Hematopoietic multipotent progenitor cell (in vitro differentiated cells): Measurements from ENCODE around the gene PSD4. TPM values are rescaled to one million over a fixed set of nuclear protein-coding genes. Genes with fewer than 3 reads are reported as not detected.

Source experiments
- DNase-seq, 3 donors: peaks; one replicate each; pipeline ENCODE4 v3.0.0-alpha.2; 2011 to 2015; ENCODE audit warnings: low read depth in 2 of 3, low spot score in 2 of 3
- total RNA-seq: library from RNA; depleted of rRNA; stranded (reverse); fragments of >200 nt; gene quantifications from one replicate; pipeline ENCODE4 v1.2.3, GENCODE V29; 2012

The PSD4 gene
- total RNA-seq, 1 donor, result 68.7 TPM

DNA sequence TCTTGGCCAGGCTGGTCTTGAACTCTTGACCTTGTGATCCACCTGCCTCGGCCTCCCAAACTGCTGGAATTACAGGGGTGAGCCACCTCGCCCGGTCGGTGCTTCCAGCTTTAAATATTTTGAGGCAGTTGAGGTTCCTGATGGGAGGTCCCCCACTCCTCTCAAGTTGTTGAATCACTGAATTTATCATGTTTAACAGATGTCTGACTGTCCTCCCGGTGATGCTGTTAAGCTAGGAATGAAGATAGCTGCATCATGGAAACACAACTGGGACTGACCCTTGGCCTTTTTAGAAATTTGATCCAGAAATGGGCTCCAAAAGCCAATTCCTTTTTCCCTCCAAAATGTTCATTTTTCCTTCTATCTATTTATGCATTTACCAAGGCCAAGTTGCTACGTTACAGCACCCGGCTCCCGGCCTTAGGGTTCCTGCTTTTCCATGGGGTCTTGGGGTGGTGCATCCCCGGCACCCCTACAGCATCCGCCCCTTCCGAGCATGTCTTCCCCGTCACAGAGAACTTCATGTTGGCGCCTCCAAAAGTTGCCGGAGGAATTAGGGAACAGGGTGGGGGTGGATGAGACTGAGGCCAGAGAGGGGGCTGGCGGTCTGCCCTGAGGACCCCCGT, 61.1 kb downstream of the PSD4 start:
- no peak for DNase-seq

DNA sequence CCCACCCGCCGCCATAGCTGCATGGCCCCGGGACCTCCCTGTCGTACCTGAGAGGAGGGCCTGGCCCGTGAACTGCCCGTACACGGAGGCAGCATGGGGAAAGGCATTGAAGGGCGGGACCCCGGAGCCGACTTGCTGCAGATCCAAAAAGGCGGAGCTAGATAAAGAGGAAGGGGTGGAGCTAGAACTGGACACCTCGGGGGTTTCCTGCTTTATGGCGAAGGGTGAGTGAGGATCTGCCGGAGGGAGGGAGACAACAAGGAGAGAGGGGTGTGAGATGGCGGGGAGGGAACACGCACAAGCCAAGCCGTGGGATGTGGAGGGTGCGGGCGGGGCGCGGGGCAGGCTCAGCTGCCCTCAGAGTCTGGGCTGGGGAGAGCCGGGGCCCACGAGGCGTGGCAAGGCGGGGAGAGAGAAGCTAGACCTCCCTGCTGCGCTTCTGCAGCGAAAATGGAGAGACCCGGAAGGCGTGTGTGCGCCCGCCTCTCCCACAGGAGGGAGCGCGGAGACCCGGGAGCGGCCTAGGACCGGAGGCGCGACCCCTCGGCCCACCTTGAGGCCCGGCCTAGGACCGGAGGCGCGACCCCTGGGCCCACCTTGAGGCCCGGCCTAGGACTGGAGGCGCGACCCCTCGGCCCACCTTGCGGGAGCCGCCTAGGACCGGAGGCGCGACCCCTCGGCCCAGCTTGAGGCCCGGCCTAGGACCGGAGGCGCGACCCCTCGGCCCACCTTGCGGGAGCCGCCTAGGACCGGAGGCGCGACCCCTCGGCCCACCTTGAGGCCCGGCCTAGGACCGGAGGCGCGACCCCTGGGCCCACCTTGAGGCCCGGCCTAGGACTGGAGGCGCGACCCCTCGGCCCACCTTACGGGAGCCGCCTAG, 61.8 kb downstream of the PSD4 start:
- DNase-seq, result peak in 2 of 3 donors; percentile 21 to 60

DNA sequence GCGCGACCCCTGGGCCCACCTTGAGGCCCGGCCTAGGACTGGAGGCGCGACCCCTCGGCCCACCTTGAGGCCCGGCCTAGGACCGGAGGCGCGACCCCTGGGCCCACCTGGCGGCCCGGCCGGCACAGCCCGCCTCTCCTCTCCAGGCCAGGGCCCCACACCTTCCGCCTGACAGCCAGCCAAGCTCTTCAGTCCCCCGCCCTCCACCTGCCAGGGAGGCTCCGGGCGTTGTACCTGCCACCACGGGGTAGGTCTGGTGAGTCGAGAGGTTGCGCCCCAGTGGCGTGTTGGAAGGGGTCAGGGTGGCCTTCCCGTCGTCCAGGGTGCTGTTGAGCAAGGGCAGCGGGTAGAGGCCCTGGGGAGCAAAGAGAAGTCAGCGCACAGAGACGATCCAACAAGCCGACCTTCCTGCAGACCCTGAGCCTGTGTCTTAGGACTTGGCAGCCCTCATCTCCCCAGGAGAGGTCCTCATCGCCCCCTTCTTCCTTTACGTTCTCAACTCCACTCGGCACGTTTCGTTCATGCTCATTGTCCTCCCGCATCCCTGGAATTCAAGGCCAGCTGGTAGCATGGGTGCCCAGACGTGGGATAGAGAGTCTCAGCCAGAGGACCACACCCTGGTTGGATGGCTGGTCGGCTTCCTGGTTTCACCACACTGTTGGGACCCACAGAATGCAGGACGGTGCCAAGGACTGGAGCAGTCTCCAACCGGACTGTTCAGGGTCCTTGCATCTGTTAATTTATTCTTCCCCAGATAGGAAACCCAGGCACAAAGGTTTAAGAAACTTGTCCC, 62.8 kb downstream of the PSD4 start:
- DNase-seq, result no peak

DNA sequence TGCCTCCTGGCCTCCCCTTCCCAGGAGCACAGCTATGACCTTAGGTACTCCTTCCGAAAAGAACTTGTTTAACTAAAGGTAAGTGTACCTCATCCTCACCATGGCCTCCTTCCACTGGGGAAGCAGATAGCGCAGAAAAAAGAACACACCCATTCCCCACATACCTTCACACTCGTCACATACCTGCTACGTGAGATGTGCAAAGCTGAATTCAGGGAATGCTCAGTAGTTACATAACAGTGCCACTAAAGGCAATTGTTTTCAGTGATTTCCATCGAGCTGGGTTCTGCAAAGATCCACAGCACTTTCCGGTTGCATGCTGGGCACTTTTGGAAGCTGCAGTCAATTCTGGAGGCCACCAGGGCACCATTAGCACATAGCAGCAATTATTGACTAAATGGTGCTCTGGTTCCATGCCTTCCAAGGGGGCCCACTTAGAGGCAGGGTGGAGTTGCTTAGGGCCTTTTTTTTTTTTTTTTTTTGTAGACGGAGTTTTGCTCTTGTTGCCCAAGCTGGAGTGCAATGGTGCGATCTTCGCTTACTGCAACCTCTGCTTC, 63.9 kb downstream of the PSD4 start:
- no peak for DNase-seq

DNA sequence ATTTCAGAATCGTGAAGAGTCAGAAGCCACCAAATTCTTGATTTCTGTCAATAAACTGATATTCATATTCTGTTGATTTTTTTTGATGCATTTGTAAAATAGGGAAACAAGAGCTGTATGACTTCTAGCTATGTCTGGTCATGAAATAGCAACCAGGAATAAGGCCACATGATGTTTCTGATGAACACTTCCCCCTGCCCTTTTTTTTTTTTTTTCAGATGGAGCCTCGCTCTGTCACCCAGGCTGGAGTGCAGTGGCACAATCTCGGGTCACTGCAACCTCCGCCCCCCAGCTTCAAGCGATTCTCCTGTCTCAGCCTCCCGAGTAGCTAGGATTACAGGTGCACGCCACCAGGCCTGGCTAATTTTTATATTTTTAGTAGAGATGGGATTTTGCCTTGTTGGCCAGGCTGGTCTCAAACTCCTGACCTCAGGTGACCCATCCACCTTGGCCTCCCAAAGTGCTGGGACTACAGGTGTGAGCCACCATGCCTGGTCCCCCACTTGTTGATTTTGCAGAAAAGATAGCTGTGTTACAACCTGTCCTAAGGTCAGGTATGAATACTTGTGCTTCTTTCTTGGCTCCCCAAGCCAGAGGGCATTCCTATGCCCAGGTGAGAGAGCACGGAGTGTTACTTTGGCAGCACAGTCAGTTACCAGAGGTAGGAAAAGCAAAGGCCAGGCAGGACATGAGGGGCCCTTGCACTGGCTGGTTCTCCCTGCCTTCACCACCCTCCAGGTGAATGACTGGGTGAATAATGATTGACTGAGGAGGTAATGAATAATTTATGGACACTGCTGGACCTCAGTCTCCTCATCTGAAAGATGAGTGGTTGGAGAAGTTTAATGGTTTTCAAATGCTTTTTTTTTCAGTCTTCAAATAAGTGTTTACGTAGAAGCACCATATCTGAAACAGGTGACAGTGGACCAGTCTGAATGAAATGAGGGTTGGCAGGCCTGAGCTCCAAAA, 65.4 kb downstream of the PSD4 start:
- no peak for DNase-seq

DNA sequence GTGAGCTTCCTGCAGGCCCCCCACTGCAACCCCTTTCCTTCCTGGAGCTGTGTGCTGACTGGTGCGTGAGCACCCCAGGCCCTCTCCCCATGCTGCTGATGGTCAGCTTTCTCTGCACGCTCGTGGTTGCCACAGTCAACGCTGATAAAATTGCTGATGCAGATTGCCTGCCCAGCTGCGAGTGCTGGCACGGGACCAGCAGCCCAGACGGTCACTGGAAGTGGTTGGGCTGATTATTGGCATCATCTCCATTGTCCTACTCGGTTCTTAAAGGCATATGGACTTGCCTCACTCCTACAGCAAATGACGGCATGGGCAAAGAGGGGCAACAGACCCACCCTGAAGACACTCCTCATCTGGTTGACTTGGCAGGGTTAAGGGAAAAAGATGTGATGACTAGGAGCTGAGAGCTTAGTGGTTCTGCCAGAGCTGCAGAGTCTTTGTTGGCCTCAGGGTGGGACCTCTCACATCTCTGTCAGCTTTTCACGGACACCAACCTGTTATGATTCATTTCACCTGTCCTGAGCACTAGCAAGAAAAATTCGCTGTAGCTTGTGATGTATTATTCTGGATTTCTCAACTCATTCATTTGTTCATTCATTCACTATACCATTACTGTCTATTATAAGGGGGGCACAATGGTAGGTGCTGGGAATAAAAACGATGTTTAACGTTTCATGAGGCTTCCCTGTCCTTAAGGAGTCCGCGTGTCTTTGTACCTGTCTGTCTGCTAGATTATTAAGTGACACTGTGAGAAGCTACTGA, 66.6 kb downstream of the PSD4 start:
- DNase-seq, result peak in 1 of 3 donors; percentile 37

DNA sequence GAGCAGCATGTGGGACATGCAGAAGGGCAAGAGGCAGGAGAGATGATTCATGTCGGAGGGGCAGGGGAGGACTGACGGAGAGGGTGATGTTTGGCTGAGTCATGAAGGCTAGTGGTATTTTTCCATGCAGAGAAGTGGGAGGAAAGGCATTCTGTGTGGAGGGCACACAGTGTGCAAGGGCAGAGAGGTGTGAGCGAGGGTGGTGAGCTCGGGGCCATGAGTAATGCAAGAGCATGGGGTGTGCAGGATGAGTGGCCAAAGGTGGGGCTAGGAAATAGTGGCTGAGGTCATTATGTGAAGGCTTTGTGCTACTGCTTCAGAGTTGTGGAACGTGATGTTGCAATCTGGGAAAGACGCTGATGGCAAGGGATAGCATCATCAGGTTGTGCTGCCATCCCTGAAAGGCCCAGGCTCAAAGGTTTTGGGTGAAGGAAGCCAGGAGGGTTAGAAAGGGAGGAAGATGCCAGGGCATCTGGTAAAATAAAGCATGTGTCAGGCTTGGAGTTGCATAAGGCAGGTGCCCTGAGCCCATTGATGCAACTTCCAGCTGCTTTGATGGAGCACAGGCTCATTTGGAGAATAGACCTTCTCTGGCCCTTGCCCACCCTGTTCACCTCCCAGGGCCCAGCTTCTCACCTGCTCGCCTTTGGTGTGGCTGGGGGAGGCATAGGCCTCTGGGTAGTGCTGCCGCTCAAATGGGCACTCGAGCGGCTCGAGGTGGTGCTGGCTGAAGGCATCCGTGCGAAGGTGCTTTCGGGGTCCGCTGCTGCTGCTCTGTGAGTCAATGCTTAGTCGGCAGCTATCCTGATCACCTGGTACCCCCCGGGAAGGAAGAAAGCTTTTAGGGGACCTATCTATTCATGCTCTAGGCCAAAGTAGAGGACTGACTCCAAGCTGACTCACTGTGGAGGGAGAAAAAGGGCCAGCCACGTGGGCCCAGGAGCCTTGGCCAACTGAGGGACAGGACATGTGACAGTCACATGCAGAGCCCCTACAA, 67.4 kb downstream of the PSD4 start:
- DNase-seq, result peak in 1 of 3 donors; percentile 56

DNA sequence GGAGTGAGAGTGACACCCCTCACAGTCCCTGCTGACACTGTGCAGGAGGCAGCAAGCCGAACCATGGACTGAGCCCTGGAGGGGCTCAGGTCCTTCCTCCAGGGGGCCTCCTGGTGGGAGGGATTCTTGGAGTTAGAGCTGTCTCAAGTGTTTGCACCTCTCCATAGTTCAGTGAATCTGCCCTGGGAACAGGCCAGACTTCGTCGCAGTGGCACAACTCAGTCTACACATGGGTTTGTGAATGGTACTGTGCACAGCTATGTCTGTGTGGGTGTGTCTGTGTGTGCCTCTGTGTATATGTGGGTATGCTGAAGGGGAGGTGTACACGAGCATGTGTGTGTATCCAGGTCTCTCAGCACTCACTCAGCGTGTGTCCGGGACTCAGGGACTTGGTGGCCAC, 68.6 kb downstream of the PSD4 start:
- no peak for DNase-seq

DNA sequence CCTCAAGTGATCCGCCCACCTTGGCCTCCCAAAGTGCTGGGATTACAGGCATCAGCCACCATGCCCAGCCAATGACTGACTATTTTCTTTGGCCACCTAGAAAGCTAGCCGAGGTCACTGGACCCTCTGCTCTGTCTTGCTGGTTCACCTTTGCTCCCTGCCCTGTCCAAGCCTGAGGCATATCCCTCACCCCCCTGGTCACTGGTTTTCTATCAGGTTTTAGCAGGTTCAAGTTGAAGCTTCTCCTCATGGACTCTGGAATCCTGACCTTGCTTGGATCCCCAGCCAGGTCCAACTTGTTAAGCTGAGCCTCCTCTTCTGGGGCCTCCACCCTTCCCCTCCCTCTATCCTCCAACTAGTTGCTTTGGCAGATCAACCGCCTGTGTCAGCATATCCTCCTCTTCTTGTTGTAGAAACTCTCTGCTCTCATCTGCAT, 71.5 kb downstream of the PSD4 start:
- no peak for DNase-seq

DNA sequence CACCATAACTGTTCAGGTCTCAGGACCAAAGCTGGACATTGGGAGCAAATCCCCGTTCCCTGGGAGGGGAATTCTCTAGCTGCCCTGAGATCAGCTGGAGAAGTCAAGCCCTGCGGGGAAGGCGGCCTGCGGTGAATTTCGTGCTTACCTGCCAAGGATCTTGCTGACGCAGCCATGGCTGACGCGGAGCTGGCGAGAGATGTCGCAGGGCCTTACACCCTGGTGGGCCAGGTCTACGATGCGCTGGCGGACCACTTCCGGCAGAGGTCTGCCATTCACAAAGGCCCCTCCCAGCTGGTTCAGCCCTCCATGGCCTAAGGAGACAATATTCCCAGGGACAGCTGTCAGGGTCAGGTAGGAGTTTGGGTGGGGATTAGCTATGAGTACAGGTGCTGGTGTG, 72.8 kb downstream of the PSD4 start:
- DNase-seq, result no peak

DNA sequence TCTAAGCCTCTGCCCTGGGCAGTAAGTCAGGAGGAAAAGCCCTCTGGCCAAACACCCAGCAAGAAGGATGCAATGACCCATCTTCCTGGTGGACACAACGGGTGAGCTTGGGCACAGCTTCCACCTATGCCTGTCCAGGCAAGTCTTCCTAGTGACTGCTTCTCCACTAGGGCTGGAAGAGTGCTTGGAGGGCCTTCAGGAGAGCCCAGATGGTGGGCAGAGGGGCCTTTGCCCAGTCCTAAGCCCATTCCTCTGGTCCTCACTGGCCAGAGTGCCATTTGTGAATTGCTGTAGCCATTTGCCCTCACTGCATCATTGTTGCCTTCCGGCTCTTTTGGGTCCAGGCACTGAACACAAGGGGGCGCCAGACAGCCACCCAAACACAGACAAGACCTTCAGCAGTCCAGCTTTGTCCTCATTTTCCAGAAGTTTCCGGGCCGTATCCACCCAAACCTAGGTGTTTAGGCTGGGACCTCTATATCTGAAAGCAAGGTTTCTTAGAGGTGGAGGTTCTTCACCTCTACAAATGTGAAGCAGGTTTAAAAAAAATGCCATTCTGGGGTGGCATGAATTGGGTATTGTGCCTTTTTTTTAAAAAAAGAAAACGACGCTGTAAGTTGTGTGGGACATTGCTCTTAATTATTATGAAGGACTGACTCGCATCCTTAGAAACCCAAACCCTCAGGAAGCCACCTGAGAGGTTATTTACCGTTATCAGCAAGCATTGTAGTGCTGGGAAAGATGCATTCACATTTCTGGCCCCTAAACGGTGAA, 75.4 kb downstream of the PSD4 start:
- DNase-seq, result peak; percentile 70 to 81 (median 75)

DNA sequence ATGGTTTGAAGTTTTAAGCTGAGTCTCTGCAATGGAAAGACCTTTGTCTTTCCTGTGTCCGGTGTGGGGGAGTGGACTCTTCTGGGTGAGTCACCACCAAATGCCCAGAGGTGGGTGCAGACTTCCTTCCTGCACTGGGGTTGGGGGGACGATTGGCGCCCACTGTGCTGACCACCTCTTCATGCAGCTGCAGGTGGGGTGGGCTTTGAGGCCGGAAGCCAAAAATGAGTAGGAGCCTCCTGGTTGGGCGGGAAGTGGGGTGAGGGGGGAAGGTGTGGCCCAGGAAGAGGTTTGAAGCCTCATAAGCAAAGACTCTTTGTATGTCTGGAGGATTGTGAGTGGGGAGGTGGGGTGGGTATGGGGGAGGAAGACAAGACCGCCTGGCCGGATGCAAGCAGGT, 77.3 kb downstream of the PSD4 start:
- no peak for DNase-seq

DNA sequence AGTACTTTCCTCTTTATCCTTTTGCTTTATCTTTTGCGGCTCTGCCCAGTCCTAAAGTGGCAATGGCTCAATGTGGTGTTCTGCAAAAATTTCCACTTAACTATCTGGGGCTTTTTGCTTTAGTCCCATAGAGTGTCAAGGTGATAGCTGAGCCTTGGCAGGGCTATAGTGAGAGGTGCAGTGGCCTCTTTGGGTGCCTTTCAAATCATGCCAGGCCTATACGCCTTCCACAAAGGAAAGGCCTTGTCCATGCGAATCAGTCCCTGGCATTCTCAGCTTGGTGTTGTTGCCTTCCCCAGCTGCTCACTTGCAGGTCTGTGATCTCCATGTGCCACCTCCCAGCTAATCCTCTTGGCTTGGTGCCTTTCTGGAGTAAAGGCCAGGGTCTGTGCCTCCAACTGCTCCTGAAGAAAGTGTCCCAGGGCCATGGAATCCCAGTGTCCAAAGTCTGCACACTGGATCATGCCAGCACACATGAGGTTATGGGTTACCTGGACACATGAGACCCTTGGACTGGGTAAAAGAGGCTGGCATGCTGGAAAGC, 78.3 kb downstream of the PSD4 start:
- DNase-seq, result no peak

DNA sequence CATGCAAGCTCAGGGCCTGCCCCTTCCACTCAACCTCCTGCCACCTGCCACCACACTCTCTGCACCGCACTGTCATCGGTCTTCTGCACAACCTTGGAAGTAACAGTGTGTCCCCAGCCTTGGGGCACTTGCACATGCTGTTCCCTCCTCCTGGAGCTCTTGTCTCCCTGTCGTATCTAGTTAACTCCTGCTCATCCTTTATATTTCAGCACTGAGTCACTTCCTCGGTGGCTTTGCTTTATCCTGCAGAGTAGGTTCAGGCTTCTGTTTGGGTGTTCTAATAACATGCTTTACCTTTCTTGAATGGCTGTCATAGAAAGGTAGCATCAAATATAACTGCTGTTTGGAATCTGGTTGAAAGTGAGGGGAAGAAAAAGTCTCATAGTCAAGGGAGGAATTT, 79.7 kb downstream of the PSD4 start:
- DNase-seq, result no peak

DNA sequence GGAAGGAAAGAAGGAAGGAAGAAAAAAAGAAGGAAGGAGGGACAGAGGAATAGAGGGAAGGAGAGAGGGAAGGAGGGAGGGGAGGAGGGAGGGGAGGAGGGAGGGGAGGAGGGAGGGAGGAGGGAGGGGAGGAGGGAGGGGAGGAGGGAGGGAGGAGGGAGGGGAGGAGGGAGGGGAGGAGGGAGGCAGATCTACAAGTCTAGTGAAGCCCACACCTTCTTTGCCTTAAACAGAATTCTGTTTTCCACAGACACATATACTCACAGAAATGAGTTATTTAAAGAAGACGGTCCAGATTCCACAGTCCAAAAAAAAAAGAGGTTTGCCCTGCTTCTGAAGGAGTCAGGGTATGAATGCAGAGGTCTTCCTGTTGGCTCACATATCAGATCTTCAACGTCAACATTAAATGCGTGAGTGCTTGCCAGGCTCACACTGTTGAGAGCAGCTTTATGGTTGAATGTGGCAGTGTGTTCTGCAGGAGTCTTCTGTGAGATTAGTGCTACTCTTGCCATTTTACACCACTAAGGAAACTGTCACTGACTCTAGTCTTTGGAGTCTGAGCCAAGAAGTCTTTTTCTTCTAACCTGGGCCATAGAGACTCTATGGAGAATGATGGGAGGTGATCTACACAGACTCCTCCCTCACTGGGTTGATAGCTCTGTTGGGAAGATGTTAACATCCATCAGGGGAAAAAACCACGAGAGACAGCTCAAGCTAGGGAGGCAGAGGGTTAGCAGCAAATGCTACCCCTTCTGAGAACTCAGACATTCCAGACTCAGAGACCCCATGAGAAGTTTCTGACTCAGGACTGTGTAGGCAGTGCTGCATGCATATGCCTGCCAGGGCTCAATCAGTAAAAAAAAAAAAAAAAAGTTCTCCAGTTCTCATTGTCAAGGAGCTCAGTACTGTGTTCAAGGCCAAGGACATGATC, 81.6 kb downstream of the PSD4 start:
- no peak for DNase-seq
